ENCODE results near the gene WDR36. TPM values are rescaled to one million over a fixed set of nuclear protein-coding genes. Genes with fewer than 3 reads are reported as not detected.

WDR36 gene
- total and polyA plus RNA-seq, 8 donors, result 3.5 to 12.4 (median 9.4) TPM

- intact Hi-C loops (cut with DNase I), result no loop called here
- FAIRE-seq (no peak), ATAC-seq (peak in 3 of 4 donors; percentile 50 to 64 (median 63)), DNase-seq (peak in 2 of 6 donors; percentile 62 to 70)
- Histone ChIP-seq H3K27me3 (peaks cover 0 to 7% (median 0%) of the 10 kb centered on the region in 4 donors), H3K9me3 (no peaks in the 10 kb centered on the region), H3K4me3 (peak overlapping the region in 1 of 4 donors; percentile 12), H3K4me1 (peaks cover 0 to 3% (median 0%) of the 10 kb centered on the region in 3 donors), H3K36me3 (no peaks in the 10 kb centered on the region), H3K27ac (no peak overlapping the region)
- WGBS, 2 donors, result 9 to 10% methylated on average over 39 to 42 of the region's 42 CpGs
- no peak for TF ChIP-seq CTCF (IDR thresholded peaks at IDR 0.05)
Observed at GRCh38 chr5:111070272-111071134, 21.6 kb upstream of the WDR36 start.

DNA sequence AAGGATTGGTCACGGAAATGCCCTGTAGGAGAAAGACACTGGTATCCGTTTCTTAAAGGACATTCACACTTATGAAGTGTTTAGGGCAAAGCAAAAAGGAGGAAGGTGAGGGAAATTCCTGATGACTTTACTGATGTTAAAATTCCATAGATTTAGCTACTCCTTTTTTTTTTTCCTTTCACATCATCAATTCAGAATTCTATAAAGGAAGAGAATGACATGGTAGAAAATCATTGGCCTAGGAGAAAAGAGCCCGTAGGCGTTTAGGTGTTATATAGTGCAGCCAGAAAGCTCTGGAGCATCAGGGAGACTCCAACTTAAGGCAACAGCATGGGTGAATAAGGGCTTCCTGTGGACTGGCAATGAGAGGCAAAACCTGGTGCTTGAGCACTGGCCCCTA lies 20.7 kb upstream of the WDR36 start, which contains the start of gene TSLP:
TSS of gene TSLP (plus strand) at position 301 of the 400 bp plus-strand sequence. CDS start 178 bp downstream, outside the sequence.
- Histone ChIP-seq H3K36me3 (no peaks in the 10 kb centered on the region), H3K27ac (no peak within 1 kb of the TSS), H3K27me3 (peaks cover 0 to 7% (median 0%) of the 10 kb centered on the region in 4 donors), H3K4me1 (peaks cover 0 to 3% (median 0%) of the 10 kb centered on the region in 3 donors), H3K9me3 (no peaks in the 10 kb centered on the region), H3K4me3 (peak within 1 kb of the TSS in 1 of 4 donors; percentile 12)
- FAIRE-seq (no peak), DNase-seq (no peak), ATAC-seq (no peak)
- intact Hi-C loops (cut with DNase I), result no loop called here
- WGBS, 2 donors, result 60 to 68% methylated on average over 4 of the region's 4 CpGs
- no peak for TF ChIP-seq CTCF (IDR thresholded peaks at IDR 0.05)

DNA sequence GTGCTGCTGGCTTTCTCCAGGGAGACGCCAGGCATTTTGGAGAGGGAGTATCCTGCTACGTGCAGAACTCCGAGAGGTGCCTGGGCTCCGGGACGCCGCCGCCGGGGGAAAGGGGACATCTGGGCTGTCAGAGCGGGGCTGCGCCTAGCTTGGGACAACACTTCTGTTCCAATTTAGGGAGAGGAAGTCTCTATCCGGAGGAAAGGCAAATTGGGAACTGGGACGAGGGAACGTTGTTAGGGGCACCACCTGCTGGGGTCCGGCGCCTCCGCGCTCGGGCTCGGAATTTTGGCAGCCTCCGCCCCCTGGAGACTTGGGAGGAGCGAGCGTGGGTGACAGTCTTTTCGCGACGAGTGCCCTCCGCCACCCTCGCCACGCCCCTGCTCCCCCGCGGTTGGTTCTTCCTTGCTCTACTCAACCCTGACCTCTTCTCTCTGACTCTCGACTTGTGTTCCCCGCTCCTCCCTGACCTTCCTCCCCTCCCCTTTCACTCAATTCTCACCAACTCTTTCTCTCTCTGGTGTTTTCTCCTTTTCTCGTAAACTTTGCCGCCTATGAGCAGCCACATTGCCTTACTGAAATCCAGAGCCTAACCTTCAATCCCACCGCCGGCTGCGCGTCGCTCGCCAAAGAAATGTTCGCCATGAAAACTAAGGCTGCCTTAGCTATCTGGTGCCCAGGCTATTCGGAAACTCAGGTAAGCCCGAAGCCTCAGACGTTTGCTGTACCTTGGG lies 19.0 kb upstream of the WDR36 start:
- intact Hi-C loops (cut with DNase I), result no loop called here
- FAIRE-seq, result no peak
- peaks cover 0 to 3% (median 0%) of the 10 kb centered on the region in 3 donors for H3K4me1 ChIP-seq
- peak in 5 of 6 donors; percentile 16 to 63 (median 37) for DNase-seq
- H3K27me3 ChIP-seq, result peaks cover 0 to 7% (median 0%) of the 10 kb centered on the region in 4 donors
- TF ChIP-seq CTCF (IDR thresholded peaks at IDR 0.05), result no peak
- no peak overlapping the region for H3K27ac ChIP-seq
- no peaks in the 10 kb centered on the region for H3K9me3 ChIP-seq
- peak overlapping the region; percentile 10 to 54 (median 31) for H3K4me3 ChIP-seq
- 0 to 1% methylated on average over 42 to 44 of the region's 44 CpGs for WGBS, 2 donors
- no peaks in the 10 kb centered on the region for H3K36me3 ChIP-seq
- ATAC-seq, result peak; percentile 64 to 90 (median 82)

GRCh38 chr5:111074244-111074643 lies 17.9 kb upstream of the WDR36 start:
- Histone ChIP-seq H3K4me3 (no peak overlapping the region), H3K4me1 (peaks cover 0 to 3% (median 0%) of the 10 kb centered on the region in 3 donors), H3K9me3 (no peaks in the 10 kb centered on the region), H3K27ac (no peak overlapping the region), H3K27me3 (no peaks in the 10 kb centered on the region), H3K36me3 (no peaks in the 10 kb centered on the region)
- DNase-seq (no peak), ATAC-seq (no peak), FAIRE-seq (no peak)
- intact Hi-C loops (cut with DNase I), result no loop called here
- no peak for TF ChIP-seq CTCF (IDR thresholded peaks at IDR 0.05)
- 60 to 74% methylated on average over 2 of the region's 2 CpGs for WGBS, 2 donors
